Subcutaneous adipose tissue (tissue), 4 donors: Measurements from ENCODE around the gene MEIKIN. TPM values are rescaled to one million over a fixed set of nuclear protein-coding genes. Genes with fewer than 3 reads are reported as not detected.

ENCODE experiments used
- total RNA-seq, 4 donors: library from RNA; depleted of rRNA; stranded (reverse); fragments of >200 nt; gene quantifications; one replicate each; pipeline ENCODE4 v1.1.0, GENCODE V29; 2016
- TF ChIP-seq, protein P1 (sequence below): fragments of 450-650 bp; IDR thresholded peaks from one replicate; pipeline ENCODE4 v1.5.1; 2016; ENCODE audit warnings: low read depth, mild to moderate bottlenecking, control low read depth, antibody characterized with exemption, moderate library complexity

Gene MEIKIN
- total RNA-seq, 4 donors from 2014 or later = 1.5 TPM; not detected in 3

- TF ChIP-seq, protein P1, sequence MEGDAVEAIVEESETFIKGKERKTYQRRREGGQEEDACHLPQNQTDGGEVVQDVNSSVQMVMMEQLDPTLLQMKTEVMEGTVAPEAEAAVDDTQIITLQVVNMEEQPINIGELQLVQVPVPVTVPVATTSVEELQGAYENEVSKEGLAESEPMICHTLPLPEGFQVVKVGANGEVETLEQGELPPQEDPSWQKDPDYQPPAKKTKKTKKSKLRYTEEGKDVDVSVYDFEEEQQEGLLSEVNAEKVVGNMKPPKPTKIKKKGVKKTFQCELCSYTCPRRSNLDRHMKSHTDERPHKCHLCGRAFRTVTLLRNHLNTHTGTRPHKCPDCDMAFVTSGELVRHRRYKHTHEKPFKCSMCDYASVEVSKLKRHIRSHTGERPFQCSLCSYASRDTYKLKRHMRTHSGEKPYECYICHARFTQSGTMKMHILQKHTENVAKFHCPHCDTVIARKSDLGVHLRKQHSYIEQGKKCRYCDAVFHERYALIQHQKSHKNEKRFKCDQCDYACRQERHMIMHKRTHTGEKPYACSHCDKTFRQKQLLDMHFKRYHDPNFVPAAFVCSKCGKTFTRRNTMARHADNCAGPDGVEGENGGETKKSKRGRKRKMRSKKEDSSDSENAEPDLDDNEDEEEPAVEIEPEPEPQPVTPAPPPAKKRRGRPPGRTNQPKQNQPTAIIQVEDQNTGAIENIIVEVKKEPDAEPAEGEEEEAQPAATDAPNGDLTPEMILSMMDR = no peak
Observed at GRCh38 chr5:131855452-131855851, 90.0 kb downstream of the MEIKIN start.

GRCh38 chr5:131854134-131854533 lies 91.3 kb downstream of the MEIKIN start:
- TF ChIP-seq, protein P1 = no peak

GRCh38 chr5:131848662-131849061 lies 96.8 kb downstream of the MEIKIN start:
- TF ChIP-seq, protein P1 = no peak

GRCh38 chr5:131846536-131846935 lies 98.9 kb downstream of the MEIKIN start:
- TF ChIP-seq, protein P1 = no peak

GRCh38 chr5:131845828-131846227 lies 99.6 kb downstream of the MEIKIN start:
- TF ChIP-seq, protein P1 = no peak

GRCh38 chr5:131825404-131826013 lies 120.0 kb downstream of the MEIKIN start:
- TF ChIP-seq, protein P1 = no peak

DNA sequence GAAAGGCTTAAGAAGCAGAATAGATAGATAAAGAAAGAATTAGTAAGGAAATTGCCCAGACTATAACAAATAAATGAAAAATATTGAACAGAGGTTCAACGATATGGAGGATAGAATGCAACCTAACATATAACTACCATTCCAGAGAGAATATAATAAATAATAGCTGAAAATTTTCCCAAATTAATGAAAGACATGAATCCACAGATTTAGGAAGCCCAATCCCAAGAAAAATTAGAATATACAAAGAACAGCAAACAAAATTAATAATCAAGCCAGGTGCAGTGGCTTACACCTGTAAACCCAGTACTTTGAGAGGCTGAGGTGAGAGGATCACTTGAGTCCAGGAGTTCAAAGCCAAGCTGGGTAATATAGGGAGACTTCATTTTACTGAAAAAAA lies 120.8 kb downstream of the MEIKIN start:
- TF ChIP-seq, protein P1 = no peak
